GM12873 (cell line): Measurements from ENCODE around the gene PRRX1.
A peak's percentile ranks its signal among the peaks of the same experiment; 100 is the strongest.

Experiments
- CTCF ChIP-seq: IDR thresholded peaks from 2 replicates; pipeline ENCODE4 v1.5.1; 2012; ENCODE audit warnings: low read depth, mild to moderate bottlenecking, moderate library complexity, low read length, control low read depth; ENCODE audit not compliant: insufficient read depth; ENCODE audit errors: missing control alignments

PRRX1 gene

GRCh38 chr1:170734412-170735175 is 70.7 kb downstream of the PRRX1 start:
- no peak for TF ChIP-seq CTCF

GRCh38 chr1:170735366-170736263 is 71.7 kb downstream of the PRRX1 start:
- no peak for TF ChIP-seq CTCF

- TF ChIP-seq CTCF: no peak
Measured at GRCh38 chr1:170739803-170740202, 75.9 kb downstream of the PRRX1 start.

- no peak for TF ChIP-seq CTCF
Measured at GRCh38 chr1:170741678-170742077, 77.7 kb downstream of the PRRX1 start.

GRCh38 chr1:170742600-170742999 is 78.7 kb downstream of the PRRX1 start:
- peak; percentile 7 for TF ChIP-seq CTCF

- no peak for TF ChIP-seq CTCF
Measured at GRCh38 chr1:170743083-170743482, 79.2 kb downstream of the PRRX1 start.

- TF ChIP-seq CTCF: no peak
Measured at GRCh38 chr1:170749549-170749948, 85.6 kb downstream of the PRRX1 start.
